ENCODE measurements around the gene MLLT6. TPM values are rescaled to one million over a fixed set of nuclear protein-coding genes. Genes with fewer than 3 reads are reported as not detected.

MLLT6 gene
- total RNA-seq, 1 experiment from 2014 or later, result 48.0 TPM

DNA sequence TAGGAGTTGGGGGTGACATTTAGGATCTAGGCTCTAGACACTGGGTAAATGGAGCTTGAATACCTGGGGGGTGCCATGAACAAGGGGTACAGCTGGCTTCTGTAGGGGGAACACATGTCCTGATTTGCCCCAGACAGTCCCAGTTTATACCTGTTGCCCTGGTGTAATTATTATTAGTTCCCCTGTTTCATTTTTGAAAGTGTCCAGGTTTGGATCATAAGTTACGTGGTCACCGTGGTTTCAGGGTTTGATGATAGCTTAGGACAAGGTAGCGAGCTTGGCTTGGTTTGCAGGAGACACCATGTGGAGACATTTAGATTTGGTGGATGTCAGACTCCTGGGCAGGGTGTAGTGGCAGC is 5.5 kb downstream of the MLLT6 start (continued):
- TF ChIP-seq, protein P1, sequence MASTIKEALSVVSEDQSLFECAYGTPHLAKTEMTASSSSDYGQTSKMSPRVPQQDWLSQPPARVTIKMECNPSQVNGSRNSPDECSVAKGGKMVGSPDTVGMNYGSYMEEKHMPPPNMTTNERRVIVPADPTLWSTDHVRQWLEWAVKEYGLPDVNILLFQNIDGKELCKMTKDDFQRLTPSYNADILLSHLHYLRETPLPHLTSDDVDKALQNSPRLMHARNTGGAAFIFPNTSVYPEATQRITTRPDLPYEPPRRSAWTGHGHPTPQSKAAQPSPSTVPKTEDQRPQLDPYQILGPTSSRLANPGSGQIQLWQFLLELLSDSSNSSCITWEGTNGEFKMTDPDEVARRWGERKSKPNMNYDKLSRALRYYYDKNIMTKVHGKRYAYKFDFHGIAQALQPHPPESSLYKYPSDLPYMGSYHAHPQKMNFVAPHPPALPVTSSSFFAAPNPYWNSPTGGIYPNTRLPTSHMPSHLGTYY (CRISPR knock-in tag; IDR thresholded peaks at IDR 0.05), result no peak
- TF ChIP-seq AFF4 (CRISPR knock-in tag; IDR thresholded peaks at IDR 0.05; ENCODE audit: borderline replicate concordance) (no peak), ZNF121 (CRISPR knock-in tag; IDR thresholded peaks at IDR 0.05) (no peak), SMAD3 (CRISPR knock-in tag; IDR thresholded peaks at IDR 0.05; ENCODE audit: borderline replicate concordance) (no peak), IRF1 (CRISPR knock-in tag; IDR thresholded peaks at IDR 0.05) (no peak)

DNA sequence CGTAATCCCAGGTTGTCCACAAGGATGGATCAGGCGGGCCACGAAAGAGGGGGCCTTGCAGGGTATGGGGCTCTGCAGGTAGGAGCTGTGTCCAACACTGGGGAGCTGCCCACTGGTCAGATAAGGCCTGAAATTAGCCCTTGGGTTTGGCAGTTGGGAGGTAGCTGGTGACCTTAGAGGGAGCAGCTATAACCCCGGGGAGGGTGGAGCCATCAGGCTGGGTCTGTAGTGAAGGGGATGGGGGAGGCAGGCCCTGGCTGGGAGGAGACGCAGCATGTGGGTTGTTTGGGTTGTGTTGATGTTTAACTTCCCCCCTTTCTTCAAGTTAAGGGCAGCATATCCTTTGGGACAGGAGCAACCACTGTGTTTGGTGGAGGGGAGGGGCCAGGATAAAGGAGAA is 5.9 kb downstream of the MLLT6 start:
- peaks cover 60% of the 10 kb centered on the region for H3K4me1 Mint-ChIP-seq
- no peak overlapping the region for H3K27ac Mint-ChIP-seq
- ATAC-seq, result no peak
- ChIA-PET POLR2A (no interaction called here), CTCF (interaction anchor here (1.0 to 2.4 kb wide), 6 partner anchors 8 to 147 kb away, joined by 3 to 13 read pairs (median 4); no protein-coding TSS in a partner anchor)
- no peak overlapping the region for H3K4me3 Mint-ChIP-seq
- DNase-seq (ENCODE audit: low spot score), result no peak
- TF ChIP-seq ZNF671 (CRISPR knock-in tag; IDR thresholded peaks at IDR 0.05) (no peak), GRHL2 (CRISPR knock-in tag; IDR thresholded peaks at IDR 0.05; ENCODE audit: insufficient replicate concordance, severe bottlenecking) (no peak), ZNF423 (CRISPR knock-in tag; IDR thresholded peaks at IDR 0.05) (no peak), NFYB (CRISPR knock-in tag; conservative IDR thresholded peaks at IDR 0.05; ENCODE audit: low read depth) (no peak), ZNF263 (CRISPR knock-in tag; IDR thresholded peaks at IDR 0.05; ENCODE audit: low read depth) (no peak), OVOL2 (CRISPR knock-in tag; IDR thresholded peaks at IDR 0.05; ENCODE audit: borderline replicate concordance) (no peak), ZBTB21 (CRISPR knock-in tag; IDR thresholded peaks at IDR 0.05; ENCODE audit: borderline replicate concordance) (no peak), E2F5 (CRISPR knock-in tag; IDR thresholded peaks at IDR 0.05) (no peak), FOXP4 (CRISPR knock-in tag; IDR thresholded peaks at IDR 0.05) (no peak), USF1 (CRISPR knock-in tag; IDR thresholded peaks at IDR 0.05) (no peak), ZNF219 (CRISPR knock-in tag; IDR thresholded peaks at IDR 0.05; ENCODE audit: borderline replicate concordance) (no peak), STAT6 (CRISPR knock-in tag; conservative IDR thresholded peaks at IDR 0.05; ENCODE audit: low read depth) (no peak), E2F4 (CRISPR knock-in tag; IDR thresholded peaks at IDR 0.05; ENCODE audit: borderline replicate concordance, low read depth) (no peak), ZNF512 (CRISPR knock-in tag; IDR thresholded peaks at IDR 0.05; ENCODE audit: borderline replicate concordance) (no peak)
- peaks cover 40% of the 10 kb centered on the region for H3K27me3 Mint-ChIP-seq (ENCODE audit: low read depth)
- no peaks in the 10 kb centered on the region for H3K9me3 Mint-ChIP-seq
- H3K36me3 Mint-ChIP-seq, result 0 out of 2 replicates have a peak, but pooled peaks cover 3% of the 10 kb centered on the region
